Sigmoid colon (tissue), 7 donors: ENCODE measurements around the gene ZNF281. TPM values are rescaled to one million over a fixed set of nuclear protein-coding genes. Genes with fewer than 3 reads are reported as not detected.
"Not testable (repeated sequence)": the region's sequence is repeated elsewhere in the genome, so short reads cannot be mapped to it uniquely, and the experiment has no call there.

Experiments used
- DNase-seq: peaks from one replicate; pipeline ENCODE4 v3.0.0-alpha.2; 2019
- H3K27ac ChIP-seq, 4 donors: fragments of 200-600 bp; sonication (generic); one replicate each; pipeline ENCODE4 v1.5.1; 2016 to 2019; ENCODE audit warnings: mild to moderate bottlenecking in 1 of 4
- H3K27me3 ChIP-seq, 3 donors: fragments of 200-600 bp; sonication (generic); one replicate each; pipeline ENCODE4 v1.5.1; 2019; ENCODE audit warnings: mild to moderate bottlenecking in 1 of 3
- H3K36me3 ChIP-seq, 4 donors: fragments of 200-600 bp; sonication (generic); one replicate each; pipeline ENCODE4 v1.5.1; 2016 to 2019
- H3K4me1 ChIP-seq, 4 donors: fragments of 200-600 bp; sonication (generic); one replicate each; pipeline ENCODE4 v1.5.1; 2017 to 2019
- H3K4me3 ChIP-seq, 4 donors: fragments of 200-600 bp; sonication (generic); one replicate each; pipeline ENCODE4 v1.5.1; 2017 to 2019; ENCODE audit warnings: mild to moderate bottlenecking in 2 of 4, moderate library complexity in 1 of 4
- H3K9me3 ChIP-seq, 4 donors: fragments of 200-600 bp in 3 of 4; sonication (generic) in 3 of 4; one replicate each; pipeline versions ENCODE4 v1.5.1 to v1.6.1; 2013 to 2019
- EP300 ChIP-seq, 4 donors: sonication (generic); formaldehyde crosslinking; IDR thresholded peaks; one replicate each; pipeline ENCODE4 v1.6.1; 2017; ENCODE audit warnings: antibody characterized with exemption in 4 of 4
- POLR2A ChIP-seq, 2 donors: fragments of 450-650 bp; IDR thresholded peaks; one replicate each; pipeline ENCODE4 v1.6.1; 2016; ENCODE audit warnings: antibody characterized with exemption in 2 of 2, mild to moderate bottlenecking in 2 of 2, moderate library complexity in 2 of 2
- POLR2AphosphoS5 ChIP-seq, 4 donors: sonication (generic); formaldehyde crosslinking; IDR thresholded peaks; one replicate each; pipeline ENCODE4 v1.6.1; 2017; ENCODE audit warnings: antibody characterized with exemption in 4 of 4
- WGBS, 2 donors: extraction: QIAGEN DNeasy Blood & Tissue Kit; methylation state at CpG; one replicate each; pipeline ENCODE4 v1.1.7; 2013; 5-methylcytosine and 5-hydroxymethylcytosine counted together
- intact Hi-C: fragments of 100-400 bp; cut with DNase I; formaldehyde crosslinking; loops from one replicate; pipeline ENCODE4 v1.15.1; 2023
- polyA plus RNA-seq, 3 donors: library from polyadenylated mRNA; stranded (reverse); fragments of 200-250 nt; gene quantifications; one replicate each; pipeline ENCODE4 v1.2.3, GENCODE V29; 2013
- total RNA-seq, 4 donors: library from RNA; depleted of rRNA; stranded (reverse); fragments of >200 nt; gene quantifications; one replicate each; pipeline ENCODE4 v1.1.0, GENCODE V29; 2016
- TF ChIP-seq, protein P1 (sequence below), 4 experiments: fragments of 450-650 bp in 3 of 4; fragments of 200-600 bp in 1 of 4; IDR thresholded peaks; one replicate each; pipeline ENCODE4 v1.5.1; 2016 to 2019; ENCODE audit warnings: antibody characterized with exemption in 4 of 4, mild to moderate bottlenecking in 3 of 4, moderate library complexity in 2 of 4
- donor health status: healthy with polysubstance abuse.
- donor health status: Bipolar disorder and iron deficiency.
- donor health status: healthy.

ZNF281 gene
- total and polyA plus RNA-seq, 7 donors = 2.1 to 16.4 (median 13.2) TPM

GRCh38 chr1:200362421-200362820, 47.4 kb downstream of the ZNF281 start:
- intact Hi-C loops = no loop called here
- WGBS, 2 donors = 88% methylated on average over 2 of the region's 2 CpGs
- no peak for DNase-seq

DNA sequence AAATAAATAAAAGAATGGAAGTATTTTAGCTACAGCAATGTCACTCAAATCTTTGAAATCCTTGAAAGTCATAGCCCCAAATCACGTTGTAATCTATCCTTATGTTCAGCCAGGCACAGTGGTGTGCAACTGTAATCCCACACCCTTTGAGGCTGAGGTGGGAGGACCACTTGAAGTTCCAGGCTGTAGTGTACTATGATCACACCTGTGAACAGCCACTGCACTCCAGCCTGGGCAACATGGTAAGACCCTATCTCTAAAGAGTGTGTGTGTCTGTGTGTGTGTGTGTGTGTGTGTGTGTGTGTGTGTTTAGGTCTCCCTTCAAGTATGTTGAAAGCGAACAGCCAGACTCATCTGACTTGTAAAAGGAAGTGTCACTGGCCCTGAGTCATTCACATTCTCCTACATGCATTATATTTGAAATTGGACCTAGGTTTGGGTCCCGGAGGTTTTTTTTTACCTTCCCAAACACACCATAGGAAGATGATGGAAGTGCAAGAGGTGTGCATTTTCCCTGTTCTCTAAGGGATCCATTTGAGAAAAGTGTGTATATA, 50.1 kb downstream of the ZNF281 start:
- no peak for TF ChIP-seq POLR2AphosphoS5 (IDR thresholded peaks at IDR 0.05)
- no peak for TF ChIP-seq POLR2A (IDR thresholded peaks at IDR 0.05)
- TF ChIP-seq, protein P1, sequence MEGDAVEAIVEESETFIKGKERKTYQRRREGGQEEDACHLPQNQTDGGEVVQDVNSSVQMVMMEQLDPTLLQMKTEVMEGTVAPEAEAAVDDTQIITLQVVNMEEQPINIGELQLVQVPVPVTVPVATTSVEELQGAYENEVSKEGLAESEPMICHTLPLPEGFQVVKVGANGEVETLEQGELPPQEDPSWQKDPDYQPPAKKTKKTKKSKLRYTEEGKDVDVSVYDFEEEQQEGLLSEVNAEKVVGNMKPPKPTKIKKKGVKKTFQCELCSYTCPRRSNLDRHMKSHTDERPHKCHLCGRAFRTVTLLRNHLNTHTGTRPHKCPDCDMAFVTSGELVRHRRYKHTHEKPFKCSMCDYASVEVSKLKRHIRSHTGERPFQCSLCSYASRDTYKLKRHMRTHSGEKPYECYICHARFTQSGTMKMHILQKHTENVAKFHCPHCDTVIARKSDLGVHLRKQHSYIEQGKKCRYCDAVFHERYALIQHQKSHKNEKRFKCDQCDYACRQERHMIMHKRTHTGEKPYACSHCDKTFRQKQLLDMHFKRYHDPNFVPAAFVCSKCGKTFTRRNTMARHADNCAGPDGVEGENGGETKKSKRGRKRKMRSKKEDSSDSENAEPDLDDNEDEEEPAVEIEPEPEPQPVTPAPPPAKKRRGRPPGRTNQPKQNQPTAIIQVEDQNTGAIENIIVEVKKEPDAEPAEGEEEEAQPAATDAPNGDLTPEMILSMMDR (IDR thresholded peaks at IDR 0.05) = no peak
- no peak for TF ChIP-seq EP300 (IDR thresholded peaks at IDR 0.05)
- H3K9me3 ChIP-seq = no peaks in the 10 kb centered on the region
- H3K4me3 ChIP-seq = no peak overlapping the region
- no peak overlapping the region for H3K27ac ChIP-seq
- no peaks in the 10 kb centered on the region for H3K27me3 ChIP-seq
- peaks cover 0 to 10% (median 9%) of the 10 kb centered on the region in 4 donors for H3K4me1 ChIP-seq
- DNase-seq = no peak
- WGBS, 2 donors = 65 to 79% methylated on average over 3 of the region's 3 CpGs
- intact Hi-C loops = no loop called here
- no peaks in the 10 kb centered on the region for H3K36me3 ChIP-seq

More at GRCh38 chr1:200362421-200362820, 47.4 kb downstream of the ZNF281 start:
- TF ChIP-seq POLR2A (IDR thresholded peaks at IDR 0.05) (no peak), EP300 (IDR thresholded peaks at IDR 0.05) (no peak), POLR2AphosphoS5 (IDR thresholded peaks at IDR 0.05) (no peak)
- TF ChIP-seq, protein P1 (IDR thresholded peaks at IDR 0.05) = no peak
- H3K27me3 ChIP-seq = no peaks in the 10 kb centered on the region
- no peaks in the 10 kb centered on the region for H3K36me3 ChIP-seq
- no peaks in the 10 kb centered on the region for H3K9me3 ChIP-seq
- H3K4me1 ChIP-seq = peaks cover 0 to 29% (median 24%) of the 10 kb centered on the region in 4 donors
- H3K4me3 ChIP-seq = no peak overlapping the region
- H3K27ac ChIP-seq = no peak overlapping the region

DNA sequence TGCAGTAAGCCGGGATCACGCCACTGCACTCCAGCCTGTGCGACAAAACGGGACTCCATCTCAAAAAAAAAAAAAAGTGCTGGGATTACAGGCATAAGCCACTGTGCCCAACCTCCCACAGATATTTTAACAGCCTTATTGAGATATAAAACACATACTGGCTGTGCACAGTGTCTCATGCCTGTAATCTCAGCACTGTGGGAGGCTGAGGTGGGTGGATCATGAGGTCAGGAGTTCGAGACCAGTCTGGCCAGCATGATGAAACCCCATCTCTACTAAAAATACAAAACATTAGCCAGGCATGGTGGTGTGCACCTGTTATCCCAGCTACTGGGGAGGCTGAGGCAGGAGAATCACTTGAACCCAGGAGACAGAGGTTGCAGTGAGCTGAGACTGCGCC, 51.9 kb downstream of the ZNF281 start:
- H3K4me3 ChIP-seq, H3K9me3 ChIP-seq, H3K27me3 ChIP-seq, H3K36me3 ChIP-seq, H3K27ac ChIP-seq, intact Hi-C loops, DNase-seq, H3K4me1 ChIP-seq: not testable (repeated sequence)
- 79 to 80% methylated on average over 6 of the region's 6 CpGs for WGBS, 2 donors

- Histone ChIP-seq H3K9me3 (no peaks in the 10 kb centered on the region), H3K4me3 (no peak overlapping the region), H3K27me3 (no peaks in the 10 kb centered on the region), H3K27ac (no peak overlapping the region), H3K4me1 (peaks cover 0 to 12% (median 6%) of the 10 kb centered on the region in 4 donors), H3K36me3 (no peaks in the 10 kb centered on the region)
- intact Hi-C loops = no loop called here
- no peak for DNase-seq
- WGBS, 2 donors = 79 to 80% methylated on average over 3 of the region's 3 CpGs
- TF ChIP-seq, protein P1 (IDR thresholded peaks at IDR 0.05) = no peak
- no peak for TF ChIP-seq EP300 (IDR thresholded peaks at IDR 0.05)
- TF ChIP-seq POLR2A (IDR thresholded peaks at IDR 0.05) = no peak
- no peak for TF ChIP-seq POLR2AphosphoS5 (IDR thresholded peaks at IDR 0.05)
Measured at GRCh38 chr1:200355801-200356200, 54.0 kb downstream of the ZNF281 start.

Other genes with a start within 250 kb of the ZNF281 start
- under 1 TPM in 3 of 4 donors, not detected in 1; under 0.01 to 0.28 (median 0.27) TPM for gene KIF14, start 210.7 kb upstream of the ZNF281 start, total RNA-seq
- gene KIF14, start 210.7 kb upstream of the ZNF281 start, polyA plus RNA-seq = 1 to 10 TPM in 1 of 3 donors, under 1 TPM in 1, not detected in 1; 0.46 to 2.0 TPM